ENCODE data around the gene UBE3A.

Gene UBE3A

GRCh38 chr15:25329696-25330095 lies 109.1 kb downstream of the UBE3A start:
- DNase-seq = no peak

- no peak for DNase-seq
These were observed 111.1 kb downstream of the UBE3A start for GRCh38 chr15:25327686-25328085.

- DNase-seq = no peak
These were observed 113.6 kb downstream of the UBE3A start for GRCh38 chr15:25325187-25325586.

GRCh38 chr15:25323420-25323819 lies 115.4 kb downstream of the UBE3A start:
- DNase-seq = no peak

- no peak for DNase-seq
These were observed 151.0 kb downstream of the UBE3A start for GRCh38 chr15:25287823-25288222.
